HG02840 (cell line): ENCODE measurements around the gene IGDCC3.
"Not testable (repeated sequence)": the region's sequence is repeated elsewhere in the genome, so short reads cannot be mapped to it uniquely, and the experiment has no call there.

Source experiments
- ATAC-seq: cut with Tn5 transposase; IDR thresholded peaks from one replicate; pipeline ENCODE4 v1.9.1; 2021; ENCODE audit warnings: mild to moderate bottlenecking, moderate library complexity, moderate number of reproducible peaks; ENCODE audit not compliant: unreplicated experiment, low FRiP score

IGDCC3 gene

GRCh38 chr15:65374334-65374733, 3.5 kb downstream of the IGDCC3 start:
- no peak for ATAC-seq

DNA sequence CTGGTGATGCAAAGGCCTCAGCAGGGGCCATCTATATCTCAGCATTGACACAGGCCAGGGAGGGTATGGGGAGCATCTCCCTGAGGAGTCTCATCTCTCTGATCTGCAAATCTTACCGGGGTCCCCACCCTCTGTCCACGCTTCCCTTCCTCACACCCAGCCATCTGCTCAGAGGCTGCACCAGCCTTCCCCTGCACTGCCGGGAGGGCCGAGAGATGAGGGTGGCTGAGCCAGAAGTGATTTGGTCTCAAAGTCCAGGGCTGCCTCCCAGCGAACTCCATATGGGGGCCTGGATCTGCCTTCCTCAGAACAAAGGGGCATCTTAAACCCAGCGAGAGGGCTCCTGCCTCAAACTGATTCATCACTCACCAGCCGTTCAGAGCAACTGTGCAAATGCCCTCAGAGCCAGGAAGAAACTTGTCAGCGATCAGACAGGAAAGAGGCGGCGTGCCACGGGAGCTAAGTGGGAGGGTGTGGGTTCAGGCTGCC, 4.6 kb downstream of the IGDCC3 start:
- ATAC-seq: no peak

DNA sequence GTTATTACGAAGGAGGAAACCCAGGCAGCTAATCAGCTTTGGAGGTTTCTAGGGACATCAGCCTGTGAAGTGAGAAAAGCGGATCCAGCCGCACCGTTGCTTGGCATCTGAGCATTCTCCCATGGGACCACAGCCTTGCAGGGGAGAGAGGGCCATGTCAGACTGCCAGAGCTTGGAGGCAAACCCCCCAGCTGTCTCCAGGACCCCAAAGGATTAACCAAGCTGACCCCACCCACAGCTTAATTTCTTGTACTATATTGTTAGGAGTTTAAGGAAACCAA, 5.1 kb downstream of the IGDCC3 start:
- no peak for ATAC-seq

GRCh38 chr15:65371976-65372786, 5.6 kb downstream of the IGDCC3 start:
- no peak for ATAC-seq

GRCh38 chr15:65370885-65371284, 6.9 kb downstream of the IGDCC3 start:
- no peak for ATAC-seq

DNA sequence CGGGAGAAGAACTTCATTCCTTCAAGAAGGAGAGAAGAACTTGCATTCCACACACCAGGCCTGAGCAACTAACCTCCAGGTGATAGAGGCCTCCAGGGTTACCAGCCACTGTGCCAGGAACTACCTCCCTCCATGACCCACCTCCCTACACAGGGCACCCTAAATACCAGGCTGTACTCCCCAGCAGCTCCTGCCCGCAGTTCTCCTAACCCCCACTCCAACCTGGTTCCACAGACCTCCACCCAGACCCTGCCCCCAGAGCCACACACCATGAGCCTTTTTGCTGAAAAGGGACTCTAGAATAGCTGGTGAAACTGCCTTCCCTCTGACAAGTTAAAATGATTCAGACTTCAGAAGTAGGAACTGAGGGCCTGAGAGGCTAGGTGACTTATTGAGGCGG, 8.2 kb downstream of the IGDCC3 start:
- no peak for ATAC-seq

GRCh38 chr15:65369212-65369547, 8.6 kb downstream of the IGDCC3 start:
- ATAC-seq: no peak

- ATAC-seq: no peak
These were observed 9.2 kb downstream of the IGDCC3 start for GRCh38 chr15:65368302-65369211.

DNA sequence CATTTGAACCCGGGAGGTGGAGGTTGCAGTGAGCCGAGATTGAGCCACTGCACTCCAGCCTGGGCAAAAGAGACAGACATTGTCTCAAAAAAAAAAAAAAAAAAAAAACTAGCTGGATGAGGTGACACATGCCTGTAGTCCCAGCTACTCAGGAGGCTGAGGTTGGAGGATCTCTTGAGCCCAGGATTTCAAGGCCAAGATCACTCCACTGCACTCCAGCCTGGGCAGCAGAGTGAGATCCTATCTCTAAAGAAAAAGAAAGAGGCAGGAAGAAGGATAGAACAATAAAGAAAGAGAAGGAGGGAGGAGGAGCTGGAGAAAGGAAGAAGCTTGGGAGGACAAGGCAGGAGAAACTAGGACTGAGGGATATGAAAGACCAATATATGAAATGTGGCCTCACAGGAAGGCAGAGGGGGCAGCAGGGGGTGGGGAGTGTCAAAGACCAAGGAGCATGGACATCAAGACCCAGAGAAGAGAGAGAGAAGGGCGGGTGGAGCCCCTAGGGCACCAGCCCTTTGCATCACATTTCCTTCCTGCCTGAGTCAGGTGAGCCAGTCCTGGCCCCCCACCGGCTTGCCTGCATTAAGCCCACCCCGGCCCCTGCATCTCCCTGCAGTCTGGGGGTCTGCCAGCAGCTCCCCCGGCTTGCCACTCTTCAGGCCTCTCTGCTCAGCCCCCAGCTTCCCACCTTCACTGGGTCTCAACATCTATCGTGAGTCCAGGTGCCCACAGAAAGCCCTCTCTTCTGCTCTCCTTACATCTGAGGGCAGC, 11.5 kb downstream of the IGDCC3 start:
- no peak for ATAC-seq

GRCh38 chr15:65365229-65365628, 12.6 kb downstream of the IGDCC3 start:
- no peak for ATAC-seq

DNA sequence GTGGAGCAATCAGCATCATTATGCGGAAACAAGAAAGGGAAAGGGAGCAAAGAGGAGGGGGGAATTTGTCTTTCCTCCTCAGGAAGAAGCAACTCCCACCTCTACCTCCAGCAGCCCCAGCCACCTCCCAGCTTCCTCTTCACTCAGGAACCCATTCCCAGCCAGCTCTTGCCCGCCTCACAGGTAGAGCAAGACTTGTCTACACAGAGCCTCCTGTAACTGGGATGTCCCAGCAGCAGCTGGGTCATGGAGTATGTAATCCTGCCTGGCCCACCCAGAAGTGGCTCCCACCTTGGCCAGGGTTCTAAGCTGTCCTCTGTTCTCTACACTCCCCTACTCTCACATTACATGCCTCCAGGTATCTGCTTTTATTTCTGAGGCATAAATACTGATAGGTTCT, 14.0 kb downstream of the IGDCC3 start:
- ATAC-seq: no peak

DNA sequence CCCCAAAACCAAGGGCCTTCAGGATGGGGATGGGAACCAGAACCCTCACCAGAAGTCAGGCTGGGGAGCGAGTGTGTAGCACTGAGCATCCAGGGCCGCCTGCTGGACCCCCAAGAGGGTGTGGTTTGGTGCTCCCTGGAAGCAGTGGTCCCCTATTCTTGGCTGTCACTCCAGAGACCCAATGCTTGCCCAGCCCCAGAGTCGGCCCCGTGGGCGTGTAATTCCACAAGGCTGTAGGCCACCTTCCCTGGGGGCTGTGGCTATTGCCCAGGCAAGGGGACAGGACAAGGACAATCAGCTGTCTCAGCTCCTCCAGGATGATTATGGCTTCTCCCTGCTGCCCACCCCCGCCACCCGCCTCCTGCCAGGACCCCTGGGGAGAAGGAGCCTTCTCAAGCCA, 14.5 kb downstream of the IGDCC3 start:
- ATAC-seq: no peak

DNA sequence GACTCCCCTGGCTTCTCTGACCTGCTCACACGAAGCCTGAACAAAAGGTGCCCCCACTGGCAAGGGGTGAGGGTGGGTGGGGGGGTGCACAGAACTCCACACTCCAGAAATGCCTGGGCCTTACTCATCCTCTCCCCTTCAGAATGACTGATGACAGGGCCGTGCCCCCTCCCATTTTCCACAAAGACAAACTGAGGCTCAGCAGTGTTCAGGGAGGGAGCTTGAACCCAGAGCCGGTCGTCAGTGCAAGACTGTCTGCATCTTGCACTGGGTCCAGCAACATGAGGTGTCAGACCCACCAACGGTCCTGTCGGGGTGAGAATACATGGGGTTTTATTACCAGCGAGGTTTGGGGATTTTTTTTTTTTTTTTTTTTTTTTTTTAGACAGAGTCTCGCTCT, 15.3 kb downstream of the IGDCC3 start:
- ATAC-seq: no peak

DNA sequence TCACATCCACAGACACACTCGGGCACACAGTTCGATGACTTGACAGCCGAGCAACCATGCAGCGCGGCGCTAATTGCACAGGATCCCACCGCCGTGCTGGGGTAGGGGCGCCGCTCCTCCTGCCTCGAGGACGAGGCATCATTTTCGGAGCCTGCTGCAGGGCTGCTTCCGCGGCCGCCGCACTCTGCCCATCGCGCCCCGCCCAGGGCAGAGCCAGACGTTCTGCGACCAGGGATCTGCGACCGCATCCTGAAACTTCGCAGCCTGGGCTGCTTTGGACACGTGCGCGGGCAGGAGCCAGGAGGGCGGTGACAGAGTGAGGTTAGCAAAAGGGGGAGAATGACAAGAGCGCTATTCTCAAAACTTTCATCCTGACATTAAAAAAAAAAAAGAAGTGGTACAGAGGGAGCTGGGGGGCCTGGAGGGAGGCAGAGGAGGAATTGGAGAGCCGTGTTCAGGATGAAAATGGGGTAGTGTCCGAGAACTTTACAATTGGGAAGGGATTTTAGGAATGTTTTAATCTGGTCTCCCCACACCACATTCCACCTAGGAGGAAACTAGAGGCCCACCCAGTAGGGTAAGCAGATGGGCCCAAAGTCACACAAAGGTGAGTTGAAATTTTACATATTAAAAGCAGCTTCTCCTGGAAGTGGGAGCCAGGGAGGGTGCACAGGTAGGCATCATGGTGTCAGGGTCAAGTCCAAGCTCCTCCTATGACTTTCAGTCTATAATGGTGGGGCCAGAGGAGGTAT, 15.9 kb downstream of the IGDCC3 start:
- no peak for ATAC-seq

GRCh38 chr15:65360506-65360905, 17.3 kb downstream of the IGDCC3 start:
- no peak for ATAC-seq

- no peak for ATAC-seq
These were observed 21.8 kb downstream of the IGDCC3 start for GRCh38 chr15:65355988-65356353.

DNA sequence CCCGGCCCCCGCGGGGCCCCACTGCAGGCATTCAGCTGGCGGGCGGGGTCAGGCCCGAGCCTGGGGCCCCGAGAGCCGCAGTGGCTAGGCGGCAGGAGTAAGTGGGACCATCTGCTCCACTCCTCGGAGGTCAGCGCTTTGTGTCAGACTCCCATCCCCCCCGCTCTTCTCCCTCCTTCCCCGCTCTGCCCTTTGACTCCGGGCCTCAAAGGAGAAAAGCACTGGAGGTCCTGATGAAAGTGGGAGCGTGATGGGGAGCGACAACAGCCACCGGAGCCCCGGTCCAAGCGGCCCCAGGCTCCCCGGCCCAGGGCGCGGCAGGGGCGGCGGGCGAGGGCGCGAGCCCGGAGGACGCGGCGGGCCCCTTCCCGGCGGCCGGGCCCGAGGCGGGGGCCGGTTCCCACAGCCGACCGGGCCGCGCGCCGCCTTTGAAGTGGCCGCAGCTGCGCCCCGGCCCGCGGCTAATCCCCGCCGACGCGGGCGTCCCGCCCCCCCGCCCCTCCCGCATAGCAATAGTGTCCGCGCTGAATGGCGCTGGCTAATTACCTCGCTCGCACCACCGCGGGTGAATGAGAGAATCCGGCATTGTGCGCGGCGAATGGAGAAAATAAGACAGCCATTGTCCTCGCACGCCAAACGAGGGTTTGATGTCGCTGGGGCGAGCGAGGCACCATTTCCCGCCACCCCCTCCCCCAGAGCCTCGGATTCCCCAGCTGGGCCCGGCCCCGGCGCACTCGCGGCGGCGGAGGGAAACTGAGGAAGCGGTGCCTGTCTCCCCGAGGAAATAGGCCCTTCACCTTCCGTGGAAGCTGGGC, 22.4 kb downstream of the IGDCC3 start:
- no peak for ATAC-seq

- ATAC-seq: no peak
These were observed 23.0 kb downstream of the IGDCC3 start for GRCh38 chr15:65354835-65355172.

GRCh38 chr15:65351972-65352371, 25.8 kb downstream of the IGDCC3 start:
- ATAC-seq: not testable (repeated sequence)

- ATAC-seq: no peak
These were observed 28.5 kb downstream of the IGDCC3 start for GRCh38 chr15:65349338-65349737.
